ENCODE results near the gene SPPL2C. TPM values are rescaled to one million over a fixed set of nuclear protein-coding genes. Genes with fewer than 3 reads are reported as not detected.

Gene SPPL2C
- total RNA-seq, 1 donor from 2014 or later: not detected

GRCh38 chr17:45813048-45813725 is 31.5 kb upstream of the SPPL2C start:
- H3K4me1 Mint-ChIP-seq: peaks cover 21% of the 10 kb centered on the region
- Histone ChIP-seq H3K9ac (no peak overlapping the region), H3K4me2 (peak overlapping the region; percentile 53), H3K9me3 (ENCODE audit: low read depth) (no peaks in the 10 kb centered on the region), H3K4me3 (no peak overlapping the region), H3K27me3 (no peaks in the 10 kb centered on the region), H3K27ac (no peak overlapping the region), H3K79me2 (ENCODE audit: low read depth) (no peaks in the 10 kb centered on the region), H3F3A (ENCODE audit: low read depth) (no peaks in the 10 kb centered on the region), H3K4me1 (peaks cover 12% of the 10 kb centered on the region), H4K20me1 (ENCODE audit: low read depth) (no peaks in the 10 kb centered on the region), H3K36me3 (no peaks in the 10 kb centered on the region), H2AFZ (replicated peaks) (no peak overlapping the region)
- TF ChIP-seq CTCF (IDR thresholded peaks at IDR 0.05) (peak; percentile 82), EZH2 (IDR thresholded peaks at IDR 0.05) (no peak)
- DNase-seq (ENCODE audit: low spot score): peak; percentile 91
- peaks cover 15% of the 10 kb centered on the region for H3K27me3 Mint-ChIP-seq (ENCODE audit: insufficient read depth, low read depth)
- H3K9me3 Mint-ChIP-seq: no peaks in the 10 kb centered on the region
- H3K4me3 Mint-ChIP-seq: peak overlapping the region; percentile 24
- H3K27ac Mint-ChIP-seq: peak overlapping the region; percentile 17
- no peaks in the 10 kb centered on the region for H3K36me3 Mint-ChIP-seq

GRCh38 chr17:45814622-45815606 is 29.8 kb upstream of the SPPL2C start:
- peaks cover 12% of the 10 kb centered on the region for H3K27me3 Mint-ChIP-seq (ENCODE audit: insufficient read depth, low read depth)
- H3K4me2 ChIP-seq: no peak overlapping the region
- H3K36me3 Mint-ChIP-seq: no peaks in the 10 kb centered on the region
- H4K20me1 ChIP-seq (ENCODE audit: low read depth): no peaks in the 10 kb centered on the region
- H3K4me1 ChIP-seq: peaks cover 12% of the 10 kb centered on the region
- no peak overlapping the region for H3K27ac ChIP-seq
- H2AFZ ChIP-seq (replicated peaks): no peak overlapping the region
- H3K9ac ChIP-seq: no peak overlapping the region
- H3K4me3 ChIP-seq: no peak overlapping the region
- H3F3A ChIP-seq (ENCODE audit: low read depth): no peaks in the 10 kb centered on the region
- no peaks in the 10 kb centered on the region for H3K27me3 ChIP-seq
- peaks cover 21% of the 10 kb centered on the region for H3K4me1 Mint-ChIP-seq
- H3K9me3 ChIP-seq (ENCODE audit: low read depth): no peaks in the 10 kb centered on the region
- no peak for TF ChIP-seq EZH2phosphoT487 (IDR thresholded peaks at IDR 0.05)
- TF ChIP-seq CTCF (IDR thresholded peaks at IDR 0.05): no peak
- no peak for TF ChIP-seq EZH2 (IDR thresholded peaks at IDR 0.05)
- H3K9me3 Mint-ChIP-seq: no peaks in the 10 kb centered on the region
- no peak overlapping the region for H3K27ac Mint-ChIP-seq
- no peak for DNase-seq (ENCODE audit: low spot score)
- no peaks in the 10 kb centered on the region for H3K79me2 ChIP-seq (ENCODE audit: low read depth)
- H3K36me3 ChIP-seq: no peaks in the 10 kb centered on the region
- H3K4me3 Mint-ChIP-seq: no peak overlapping the region

- no peaks in the 10 kb centered on the region for H3K9me3 Mint-ChIP-seq
- TF ChIP-seq CTCF (IDR thresholded peaks at IDR 0.05) (no peak), EZH2 (IDR thresholded peaks at IDR 0.05) (no peak), EZH2phosphoT487 (IDR thresholded peaks at IDR 0.05) (no peak)
- H3K27ac Mint-ChIP-seq: no peak overlapping the region
- Histone ChIP-seq H3K36me3 (no peaks in the 10 kb centered on the region), H3K9ac (no peak overlapping the region), H3K27ac (no peak overlapping the region), H4K20me1 (ENCODE audit: low read depth) (no peaks in the 10 kb centered on the region), H3K27me3 (no peaks in the 10 kb centered on the region), H3K4me1 (peaks cover 12% of the 10 kb centered on the region), H3K4me2 (no peak overlapping the region), H3K79me2 (ENCODE audit: low read depth) (no peaks in the 10 kb centered on the region), H3K9me3 (ENCODE audit: low read depth) (no peaks in the 10 kb centered on the region), H3F3A (ENCODE audit: low read depth) (no peaks in the 10 kb centered on the region), H2AFZ (replicated peaks) (no peak overlapping the region), H3K4me3 (no peak overlapping the region)
- H3K36me3 Mint-ChIP-seq: no peaks in the 10 kb centered on the region
- DNase-seq (ENCODE audit: low spot score): no peak
- no peak overlapping the region for H3K4me3 Mint-ChIP-seq
- H3K27me3 Mint-ChIP-seq (ENCODE audit: insufficient read depth, low read depth): peaks cover 12% of the 10 kb centered on the region
- H3K4me1 Mint-ChIP-seq: peaks cover 21% of the 10 kb centered on the region
Observed at GRCh38 chr17:45815752-45816151, 28.9 kb upstream of the SPPL2C start.
